Measurements from ENCODE around the gene KCNQ1OT1.

KCNQ1OT1 gene

DNA sequence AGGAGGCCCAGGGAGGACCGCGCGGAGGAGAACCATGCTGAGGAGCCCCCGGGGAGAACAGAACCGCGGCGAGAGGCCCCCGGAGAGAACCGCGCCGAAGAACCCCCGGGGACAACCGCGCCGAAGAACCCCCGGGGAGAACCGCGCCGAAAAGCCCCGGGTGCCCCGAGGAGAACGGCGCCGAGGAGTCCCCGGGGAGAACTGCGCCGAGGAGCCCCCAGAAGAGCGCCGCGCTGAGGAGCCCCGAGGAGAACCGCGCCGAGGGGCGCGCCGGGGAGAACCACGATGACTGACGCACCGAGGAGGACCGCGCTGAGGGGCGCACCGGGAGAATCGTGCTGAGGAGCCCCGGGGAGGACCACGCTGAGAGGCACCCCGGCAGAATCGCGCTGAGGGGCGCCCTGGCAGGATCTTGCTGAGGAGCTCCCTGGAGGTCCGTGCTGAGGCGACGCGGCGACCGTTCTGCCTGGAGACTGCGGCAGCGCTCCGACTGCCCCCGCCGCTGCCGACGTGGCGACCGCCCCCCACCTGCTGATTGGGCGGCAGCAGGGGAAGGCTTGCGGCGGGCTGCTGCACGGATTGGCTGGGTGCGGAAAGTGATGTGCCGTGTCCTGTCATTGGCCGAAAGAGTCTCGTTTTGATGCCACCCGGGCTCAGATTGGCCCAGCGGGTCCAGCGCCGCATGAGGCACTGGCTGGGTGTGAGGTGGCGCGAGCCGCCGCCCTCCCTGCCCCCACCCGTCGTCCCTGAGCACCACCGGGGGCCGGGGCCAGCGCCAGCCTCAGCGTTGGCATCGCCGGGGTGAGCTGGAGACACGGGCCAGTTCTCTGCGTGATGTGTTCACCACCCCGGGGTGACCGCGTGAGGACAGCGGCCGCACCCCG lies at the start of gene KCNQ1OT1:
TSS of gene KCNQ1OT1 (minus strand) at position 464 of the 884 bp plus-strand sequence.
- peak; percentile 83 for DNase-seq

DNA sequence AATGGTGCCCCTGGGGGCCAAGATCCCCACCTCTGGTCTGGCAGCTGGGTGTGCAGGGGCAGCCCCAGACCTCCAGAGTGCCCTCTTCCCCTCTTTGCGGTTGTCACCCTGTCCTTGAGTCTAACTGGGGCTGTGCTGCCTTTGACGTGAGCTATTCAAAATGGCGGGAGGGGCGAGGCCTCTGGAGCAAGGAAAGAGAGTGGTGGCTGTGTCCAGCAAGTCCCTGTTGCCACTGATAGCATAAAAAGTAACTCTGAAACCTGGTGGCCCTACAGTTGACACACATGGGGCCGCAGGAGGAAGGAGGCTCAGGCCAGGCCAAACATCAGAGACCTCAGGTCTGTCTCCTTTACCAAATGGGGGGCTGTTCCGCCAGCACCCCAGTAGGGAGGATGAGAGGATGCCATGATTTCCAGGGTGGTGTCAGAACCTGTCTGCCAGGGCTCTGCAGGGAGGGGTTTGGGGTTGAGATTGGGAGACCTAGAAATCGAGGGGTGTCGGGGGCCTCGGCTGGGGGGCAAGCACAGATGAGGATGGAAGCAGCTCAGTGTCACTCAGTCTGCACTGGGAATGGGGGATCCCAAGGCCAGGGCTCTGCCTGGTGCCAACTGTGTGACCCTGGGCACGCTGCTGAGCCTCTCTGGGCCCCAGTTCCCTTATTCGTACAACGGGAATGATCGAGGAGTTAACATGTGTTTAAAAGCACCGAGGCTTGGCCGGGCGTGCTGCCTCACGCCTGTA lies 49.2 kb upstream of the KCNQ1OT1 start:
- no peak for DNase-seq

DNA sequence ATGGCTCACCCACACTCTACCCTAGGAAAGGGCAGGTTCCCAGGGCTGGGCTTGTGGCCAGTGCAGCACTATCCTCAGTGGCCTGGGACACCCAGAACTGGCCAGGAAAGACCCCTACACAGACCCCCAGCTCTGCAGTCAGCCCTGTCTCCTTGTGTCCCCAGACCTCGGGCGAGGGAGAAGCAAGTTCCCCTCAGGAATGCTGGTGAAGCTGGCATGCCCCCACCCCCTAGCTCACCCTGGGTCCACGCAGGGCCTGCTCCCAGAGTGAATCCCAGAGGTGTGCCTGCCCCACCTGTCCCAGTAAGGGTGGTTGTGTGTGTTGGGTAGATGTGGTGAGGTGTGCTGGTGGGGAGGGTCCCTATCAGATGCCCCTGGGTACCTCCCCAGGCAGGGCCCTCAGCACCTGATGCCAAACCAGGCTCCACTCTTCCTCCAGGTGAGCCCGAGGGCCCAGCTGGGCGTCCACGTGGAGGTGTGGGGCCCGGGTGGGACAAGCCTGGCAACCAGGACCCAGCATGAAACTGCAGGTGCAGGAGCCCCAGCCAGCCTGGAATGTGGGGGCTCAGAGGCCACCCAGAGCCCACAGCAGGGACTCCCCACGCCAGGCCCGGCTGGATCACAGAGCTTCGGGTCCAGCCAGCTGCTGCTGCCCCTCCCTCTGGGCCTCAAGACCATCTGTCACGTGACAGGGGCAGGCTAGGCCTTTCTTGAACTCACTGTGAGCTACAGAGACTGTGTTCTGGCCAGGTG lies 48.4 kb upstream of the KCNQ1OT1 start:
- no peak for DNase-seq

DNA sequence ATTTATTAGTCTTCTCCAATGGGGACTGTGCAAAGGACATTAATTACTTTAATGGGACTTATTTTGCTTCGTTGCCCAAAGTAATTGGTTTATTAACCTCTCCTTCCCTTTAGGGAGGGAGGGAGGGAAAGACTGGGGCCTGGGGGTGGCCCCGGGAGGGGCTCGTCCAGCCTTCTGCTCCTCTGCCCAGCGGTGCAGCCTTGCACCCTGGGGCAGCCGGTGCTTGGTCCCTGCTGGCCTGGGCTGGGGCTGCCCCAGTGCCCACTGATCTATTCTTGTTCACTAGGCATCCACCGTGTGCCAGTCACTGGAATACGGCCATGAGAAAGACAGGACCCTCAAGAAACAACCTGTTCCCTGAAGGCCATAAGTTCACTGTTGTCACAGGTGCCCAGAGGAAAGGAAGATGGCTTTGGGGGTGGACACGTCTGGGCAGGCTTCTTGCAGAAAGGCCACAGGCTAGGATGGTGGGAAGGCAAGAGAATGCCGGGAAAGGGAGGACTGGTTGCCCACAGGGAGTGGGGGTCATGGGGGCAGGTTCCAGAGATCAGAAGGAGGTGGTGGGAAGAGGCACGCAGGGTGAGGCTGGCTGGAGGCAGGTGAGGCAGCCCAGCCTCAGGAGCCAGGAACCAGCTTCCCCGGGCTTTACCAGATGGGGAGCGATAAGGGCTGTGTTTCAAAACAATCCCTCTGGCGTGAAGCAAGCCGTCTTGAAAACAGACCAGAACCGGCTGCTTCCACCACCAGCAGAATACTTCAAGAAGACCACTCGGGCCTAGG lies 47.6 kb upstream of the KCNQ1OT1 start:
- DNase-seq = no peak

DNA sequence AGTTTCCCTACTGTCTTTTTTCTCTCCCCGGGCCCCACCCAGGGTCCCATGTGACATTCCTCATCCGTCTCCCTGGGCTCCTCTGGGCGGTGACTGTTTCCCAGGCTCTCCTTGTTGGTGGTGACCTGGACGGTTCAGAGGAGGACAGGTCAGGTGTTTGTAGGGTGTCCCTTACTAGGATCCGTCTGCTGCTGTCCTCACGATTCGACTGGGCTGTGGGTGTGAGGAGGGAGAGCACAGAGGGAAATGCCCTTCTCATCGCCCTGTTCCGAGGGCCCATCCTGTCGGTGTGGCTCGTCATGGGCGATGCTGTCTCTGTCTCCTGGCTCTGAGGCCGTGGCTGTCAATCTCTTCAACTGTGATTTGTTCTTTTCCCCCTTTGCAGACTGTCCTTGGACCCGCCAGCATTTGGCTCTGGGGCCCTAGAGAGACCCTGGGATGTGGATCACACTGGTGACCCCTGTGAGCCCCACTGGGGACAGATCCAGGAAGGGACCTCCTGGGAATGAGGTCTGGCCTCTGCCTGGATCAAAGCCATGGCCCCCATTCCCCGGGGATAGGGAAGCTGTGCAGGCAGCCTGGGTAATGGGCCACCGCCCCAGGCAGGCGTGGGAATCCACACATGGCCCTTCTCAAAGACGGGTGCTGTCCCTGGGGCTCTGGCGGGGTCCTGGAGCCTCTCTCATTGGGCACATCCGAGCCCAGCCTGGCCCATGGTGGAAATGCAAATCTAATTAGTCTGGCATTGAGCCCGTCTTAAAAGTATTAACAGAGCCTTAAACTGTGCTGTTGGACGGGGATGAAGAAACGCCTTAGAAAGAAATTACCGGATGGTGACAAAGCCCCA lies 46.8 kb upstream of the KCNQ1OT1 start:
- no peak for DNase-seq

DNA sequence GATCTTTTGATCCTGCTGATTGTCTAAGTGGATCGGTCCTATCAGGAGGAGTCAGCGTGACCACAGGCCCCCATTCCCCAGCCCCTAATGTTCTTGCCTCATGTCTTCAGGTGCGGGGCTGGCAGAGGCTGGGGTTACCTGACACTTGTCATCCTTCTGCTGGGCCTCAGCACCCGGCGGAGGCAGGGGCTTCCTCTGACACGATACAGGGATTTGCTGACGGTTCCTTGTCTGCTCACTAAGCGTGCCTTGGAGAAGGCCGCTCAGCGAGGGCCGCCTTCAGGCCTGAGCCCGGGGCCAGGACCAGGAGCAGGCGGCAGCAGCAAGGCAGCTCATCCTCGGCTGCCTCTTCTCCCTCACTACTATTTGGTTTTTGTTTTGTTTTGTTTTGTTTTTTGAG lies 45.7 kb upstream of the KCNQ1OT1 start:
- no peak for DNase-seq

DNA sequence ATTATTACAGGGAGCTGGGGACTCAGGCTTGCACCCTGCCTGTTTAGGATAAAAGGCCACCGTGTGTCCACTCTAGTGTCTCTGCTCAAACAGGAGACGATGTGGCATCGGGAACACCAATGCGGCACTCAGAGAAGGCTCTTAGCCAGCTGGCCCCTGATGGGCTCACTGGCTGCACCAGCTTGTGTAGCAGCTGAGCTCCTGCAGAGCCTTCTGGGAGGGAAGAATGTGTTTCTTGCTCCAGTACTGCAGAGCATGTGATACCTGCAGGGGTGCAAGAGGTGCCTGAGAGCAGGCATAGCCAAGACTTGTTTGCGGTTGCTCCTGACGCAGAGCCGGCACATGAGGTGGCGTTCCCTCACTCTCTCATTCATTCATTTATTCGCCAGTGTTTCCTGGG lies 44.4 kb upstream of the KCNQ1OT1 start:
- no peak for DNase-seq

DNA sequence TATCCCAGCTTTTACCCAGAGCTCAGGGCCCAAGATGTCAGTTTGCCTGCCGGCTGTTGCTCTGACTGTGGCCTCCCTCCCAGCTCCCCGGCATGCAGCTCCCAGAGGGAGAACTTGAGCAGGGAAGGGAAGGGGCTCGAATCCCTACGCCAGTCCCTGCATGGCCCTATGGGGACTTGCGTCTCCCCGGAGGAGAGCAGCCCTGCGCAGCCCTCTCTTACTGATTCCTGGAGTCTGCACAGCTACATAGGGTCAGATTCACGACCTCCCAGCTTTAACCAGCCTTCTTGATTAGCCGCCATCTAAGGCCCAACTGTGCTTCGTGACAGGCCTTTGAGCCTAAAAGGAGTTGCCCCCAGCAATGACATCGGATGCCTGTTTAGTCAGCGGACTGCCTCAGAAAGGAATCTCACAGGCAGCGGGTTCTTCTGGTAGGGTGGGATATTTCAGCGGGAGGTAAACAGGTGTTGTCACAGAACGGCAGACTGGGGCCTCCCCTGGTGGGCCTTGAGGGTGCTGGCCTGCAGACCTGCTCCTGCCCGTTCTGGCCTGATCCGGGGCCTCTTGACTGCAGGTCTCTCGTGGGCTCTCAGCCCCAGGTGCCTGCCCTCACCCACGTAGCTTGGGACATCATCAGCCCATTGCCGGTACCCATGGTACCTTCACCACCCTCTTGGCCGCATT lies 43.8 kb upstream of the KCNQ1OT1 start:
- no peak for DNase-seq

DNA sequence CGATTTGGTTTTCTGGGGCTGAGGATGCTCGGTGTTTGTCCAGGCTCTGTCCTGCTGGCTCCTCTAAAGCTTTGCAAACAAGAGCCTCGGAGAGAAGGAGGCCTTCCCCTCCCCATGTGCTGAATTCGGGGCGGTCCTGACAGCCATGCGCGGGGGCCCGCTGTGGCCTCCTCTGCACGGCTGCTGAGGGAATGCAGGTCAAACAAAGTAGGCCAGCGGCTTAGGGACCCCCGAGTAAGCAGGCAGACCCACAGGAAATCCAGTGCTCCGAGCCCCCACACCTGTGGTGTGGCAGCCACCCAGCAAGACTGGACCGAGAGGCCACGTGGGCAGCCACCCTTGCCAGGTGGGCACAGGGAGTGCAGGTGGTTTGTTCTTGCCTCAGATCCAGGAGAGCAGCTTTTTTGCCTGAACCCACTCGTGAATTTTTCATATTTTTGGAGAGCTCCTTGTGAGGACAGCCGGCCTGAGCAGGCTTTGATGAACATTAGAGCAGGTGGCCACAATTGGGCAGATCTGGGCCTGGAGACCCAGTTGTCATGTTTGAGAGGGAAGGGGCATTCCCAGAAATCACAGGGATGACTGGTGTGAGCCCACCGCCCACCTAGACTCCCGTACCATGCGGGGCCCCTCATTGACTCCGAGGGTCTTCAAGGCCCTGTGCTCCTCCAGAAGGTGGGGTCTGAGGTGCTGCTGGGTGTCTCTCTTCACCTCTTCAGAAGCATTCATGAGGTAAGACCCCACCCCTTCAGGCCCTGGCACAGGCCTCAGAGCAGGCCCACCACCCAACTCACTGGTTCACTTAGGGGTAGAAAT lies 43.0 kb upstream of the KCNQ1OT1 start:
- no peak for DNase-seq

DNA sequence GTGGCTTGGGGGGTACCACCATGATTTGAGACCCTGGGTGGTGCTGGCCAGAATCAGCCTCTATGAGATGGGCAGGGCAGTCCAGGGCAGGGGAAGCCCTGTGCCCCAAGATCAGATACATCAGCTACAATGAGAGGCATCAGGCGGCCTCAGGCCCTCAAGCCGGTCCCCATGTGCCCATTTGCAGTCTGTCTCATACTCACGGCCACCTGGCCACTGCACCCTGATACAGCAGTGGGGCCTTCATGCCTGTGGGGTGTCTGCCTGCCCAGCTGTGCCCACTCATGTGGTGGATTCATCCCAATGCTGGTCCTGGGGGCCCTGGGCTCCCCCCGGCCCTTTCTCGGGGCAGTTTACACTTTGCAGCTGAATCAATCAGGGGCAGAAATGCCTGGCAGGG lies 42.4 kb upstream of the KCNQ1OT1 start:
- no peak for DNase-seq

DNA sequence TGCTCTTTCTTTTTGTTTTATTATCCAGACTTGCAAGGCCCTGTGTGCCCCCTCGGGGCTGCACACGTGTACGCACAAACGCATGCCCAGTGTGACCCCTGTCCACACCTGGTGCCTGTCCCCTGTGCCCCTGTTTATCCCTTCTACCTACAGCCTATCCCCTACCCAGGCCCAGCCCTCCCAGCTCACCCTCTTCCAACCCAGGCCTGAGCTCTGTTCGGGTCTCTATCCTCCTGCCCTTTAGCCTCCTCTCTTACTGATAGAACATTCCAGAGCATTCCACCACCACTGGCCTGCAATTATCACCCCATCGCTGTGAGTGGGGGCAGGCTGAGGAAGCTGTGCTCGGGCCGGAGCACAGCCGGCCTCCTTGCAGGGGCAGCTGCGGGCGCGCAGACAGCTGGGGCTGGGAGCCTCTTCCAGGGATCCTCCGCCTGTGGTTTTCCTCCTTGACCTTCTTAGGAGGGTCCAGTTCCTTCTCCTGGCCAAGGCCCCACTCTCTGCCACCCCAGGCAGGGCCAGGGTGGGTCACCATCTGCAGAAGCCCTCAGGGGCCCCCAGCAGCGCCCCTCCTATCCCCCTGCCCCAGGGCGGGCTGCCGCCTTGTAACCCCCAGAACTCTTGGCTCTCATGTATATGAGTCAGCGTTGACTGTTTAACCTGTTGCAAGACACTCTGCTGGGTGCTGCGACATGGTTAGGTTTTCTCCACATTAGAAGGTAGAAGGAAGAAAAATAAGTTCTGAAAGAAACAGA lies 41.8 kb upstream of the KCNQ1OT1 start:
- DNase-seq = no peak

DNA sequence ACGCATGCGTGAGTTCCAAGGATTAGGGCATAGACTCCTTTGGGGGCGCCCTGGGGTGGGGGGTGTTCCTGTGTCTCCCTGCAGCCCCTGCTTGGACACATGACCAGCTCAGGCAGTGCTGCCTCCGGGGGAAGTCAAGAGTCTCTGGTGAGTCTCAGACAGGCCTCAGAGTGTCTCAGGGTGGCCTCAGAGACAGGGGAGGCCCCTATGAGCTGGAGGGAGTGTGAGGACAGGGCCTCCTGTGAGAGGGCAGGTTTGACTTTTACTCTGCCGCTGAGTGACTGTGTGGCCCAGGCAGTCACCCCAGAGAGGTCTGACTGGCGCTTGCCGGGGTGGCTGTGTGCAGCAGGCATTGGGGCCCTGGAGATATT lies 41.2 kb upstream of the KCNQ1OT1 start:
- no peak for DNase-seq

DNA sequence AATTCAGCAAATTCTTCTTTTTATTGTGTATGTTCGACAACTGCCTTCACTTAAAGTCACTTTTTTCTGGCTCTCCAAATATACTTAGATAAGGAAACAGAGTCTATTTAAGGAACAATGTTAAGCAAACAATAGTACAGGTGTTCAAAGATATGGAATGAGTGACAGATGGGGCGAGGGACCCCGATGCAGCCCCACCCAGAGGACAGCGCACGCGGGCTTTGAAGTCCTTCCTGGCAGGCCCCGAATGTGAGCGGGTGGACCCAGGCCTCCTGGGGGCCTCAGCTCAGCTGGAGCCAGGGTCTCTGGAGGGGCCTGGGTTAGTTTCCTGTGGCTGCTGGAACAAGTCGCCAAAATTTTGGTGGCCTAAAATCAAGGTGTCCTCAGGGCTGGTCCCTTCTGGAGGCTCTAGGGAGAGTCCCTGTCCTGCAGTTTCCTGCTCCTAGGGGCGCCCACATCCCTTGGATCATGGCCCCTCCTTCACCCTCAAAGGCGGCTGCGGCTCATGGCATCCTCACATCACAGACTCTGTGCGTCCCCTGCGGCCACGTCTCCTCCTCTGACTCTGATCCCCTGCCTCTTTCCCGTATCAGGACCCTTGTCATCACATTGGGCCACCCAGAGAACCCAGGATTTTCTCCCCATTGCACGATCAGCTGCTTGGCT lies 40.6 kb upstream of the KCNQ1OT1 start:
- DNase-seq = no peak

DNA sequence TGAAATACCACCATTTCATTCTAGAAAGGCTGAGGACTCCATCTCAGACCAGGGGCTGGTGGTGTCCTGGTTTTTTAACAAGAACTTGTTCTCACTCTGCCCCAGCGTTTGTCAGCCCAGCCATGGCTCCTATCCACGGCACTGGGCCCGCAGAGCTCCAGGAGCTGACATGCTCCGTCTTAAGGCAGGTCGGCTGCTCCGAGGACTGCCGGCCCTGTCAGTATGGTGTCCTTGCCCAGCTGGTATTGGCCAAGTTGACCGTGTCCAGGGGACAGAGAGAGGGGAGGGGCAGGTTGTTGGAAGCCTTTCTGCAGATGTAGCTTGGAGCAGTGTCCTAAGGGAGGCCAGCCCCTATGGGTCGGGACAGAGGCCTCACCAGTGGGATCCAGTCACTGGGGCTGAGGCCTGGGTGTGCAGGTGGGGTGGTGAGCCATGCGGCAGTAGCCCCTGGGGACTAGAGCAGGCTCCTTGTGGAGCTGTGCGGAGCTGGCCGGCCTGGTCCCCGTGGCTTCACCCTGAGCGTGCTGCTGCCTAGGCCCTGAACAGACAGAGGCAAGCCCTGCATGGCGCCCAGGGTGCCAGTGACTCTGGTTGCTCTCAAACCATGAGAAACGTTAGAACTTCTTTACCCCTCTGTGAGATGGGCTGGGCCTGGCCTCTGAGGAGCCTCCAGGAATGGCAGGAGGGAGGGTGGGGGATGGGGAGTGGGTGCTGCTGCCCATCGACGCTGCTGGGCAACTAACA lies 39.9 kb upstream of the KCNQ1OT1 start:
- no peak for DNase-seq

DNA sequence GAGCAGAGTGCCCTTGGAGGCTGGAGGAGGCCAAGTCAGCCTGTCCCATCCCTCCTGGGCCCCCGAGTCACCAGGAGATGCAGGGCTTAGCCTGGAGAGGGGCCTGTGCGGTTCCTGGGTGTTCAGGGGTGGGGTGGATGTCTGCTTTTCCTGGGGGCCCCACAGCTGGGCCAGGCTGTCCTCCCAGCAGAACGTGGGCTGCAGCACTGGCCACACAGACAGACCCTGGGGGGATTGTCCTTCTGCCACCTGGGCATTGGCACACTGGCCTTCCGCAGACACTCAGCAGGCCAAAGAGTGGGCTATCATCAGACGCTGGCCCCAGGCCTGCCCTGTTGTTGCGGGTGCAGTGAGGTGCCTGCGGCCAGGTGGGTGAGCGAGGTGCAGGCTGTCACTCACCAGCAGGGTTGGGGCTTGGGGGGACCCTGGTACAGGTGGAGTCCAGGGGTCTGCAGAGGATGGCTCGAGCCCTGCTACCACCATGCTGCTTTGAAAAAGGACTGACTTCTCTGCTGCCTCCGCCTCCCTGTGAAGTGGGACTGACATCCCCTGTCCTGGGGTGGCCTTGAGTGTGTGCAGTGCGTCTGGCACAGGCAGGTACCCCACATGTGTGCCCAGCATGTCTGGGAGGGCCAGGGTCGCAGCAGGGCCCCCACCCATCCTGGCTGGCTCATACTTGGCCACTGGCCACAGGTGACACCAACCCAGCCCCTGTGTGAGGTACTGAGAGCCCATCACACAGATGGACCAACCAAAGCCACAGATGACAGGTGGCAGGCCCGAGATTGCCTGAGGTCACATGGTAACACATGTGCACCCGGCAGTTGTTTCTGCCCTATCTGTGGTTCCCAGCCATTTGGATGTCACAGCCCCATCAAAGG lies 39.0 kb upstream of the KCNQ1OT1 start:
- DNase-seq = no peak

DNA sequence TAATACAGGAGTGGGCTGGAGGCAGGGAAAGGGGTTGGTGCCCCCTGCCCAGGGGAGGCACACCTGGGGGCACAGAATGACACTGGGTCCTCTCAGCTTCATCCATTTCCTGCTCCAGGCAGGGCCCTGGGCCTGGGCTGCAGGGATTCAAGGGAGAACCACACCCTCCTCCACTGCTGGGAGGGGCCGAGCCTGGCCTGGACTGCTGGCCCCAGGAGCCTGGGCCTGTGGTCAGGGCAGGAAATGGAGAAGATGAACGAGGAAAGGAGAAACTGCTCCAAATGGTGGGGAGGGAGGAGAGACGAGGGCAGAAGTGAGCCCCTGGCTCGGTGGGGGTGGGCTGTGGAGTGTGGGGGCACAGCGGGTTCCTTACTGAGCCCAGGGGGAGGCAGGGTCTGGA lies 38.1 kb upstream of the KCNQ1OT1 start:
- DNase-seq = no peak

DNA sequence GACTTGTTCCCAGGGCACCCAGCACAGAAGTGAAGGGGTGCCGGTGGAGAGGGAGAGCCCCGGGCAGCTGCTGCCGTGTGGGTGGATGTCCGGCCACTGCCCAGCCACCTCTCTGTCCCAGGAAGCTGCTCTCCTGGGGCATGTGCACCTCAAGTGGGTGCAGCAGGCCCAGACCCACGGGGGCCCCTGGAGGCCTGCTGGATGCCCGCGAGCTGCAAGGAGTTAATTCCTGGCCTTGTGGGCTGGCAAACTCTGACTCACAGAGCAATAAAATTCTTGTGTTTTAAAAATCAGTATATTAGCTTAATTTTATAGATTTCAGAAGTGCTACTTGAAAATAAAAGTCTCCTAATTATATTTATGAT lies 37.4 kb upstream of the KCNQ1OT1 start:
- DNase-seq = no peak

Data from NCI-H1105 (cell line).